Gastroesophageal sphincter (tissue), 3 donors: Measurements from ENCODE around the gene NOS1AP.

Source experiments
- CTCF ChIP-seq, 4 experiments: fragments of 200-600 bp in 2 of 4; fragments of 450-650 bp in 2 of 4; sonication (generic) in 1 of 4; IDR thresholded peaks; one replicate each; pipeline ENCODE4 v1.5.1; 2017 to 2019; ENCODE audit warnings: antibody characterized with exemption in 4 of 4, mild to moderate bottlenecking in 2 of 4, moderate library complexity in 2 of 4
- POLR2A ChIP-seq, 2 donors: fragments of 450-650 bp; IDR thresholded peaks; one replicate each; pipeline ENCODE4 v1.6.1; 2017; ENCODE audit warnings: antibody characterized with exemption in 2 of 2, mild to moderate bottlenecking in 2 of 2, moderate library complexity in 1 of 2

GRCh38 chr1:162153374-162153773 is 83.9 kb downstream of the NOS1AP start:
- TF ChIP-seq CTCF (IDR thresholded peaks at IDR 0.05) (no peak), POLR2A (IDR thresholded peaks at IDR 0.05) (no peak)
